Vagina (tissue), 2 donors: ENCODE results near the gene SHFL.

Experiments
- CTCF ChIP-seq, 3 experiments: fragments of 450-650 bp in 2 of 3; fragments of 200-600 bp in 1 of 3; sonication (generic) in 1 of 3; IDR thresholded peaks; one replicate each; pipeline ENCODE4 v1.5.1; 2017 to 2019; ENCODE audit warnings: antibody characterized with exemption in 3 of 3, mild to moderate bottlenecking in 2 of 3, moderate library complexity in 2 of 3
- POLR2A ChIP-seq, 2 donors: fragments of 450-650 bp; IDR thresholded peaks; one replicate each; pipeline ENCODE4 v1.6.1; 2017; ENCODE audit warnings: antibody characterized with exemption in 2 of 2, mild to moderate bottlenecking in 2 of 2, moderate library complexity in 2 of 2
- POLR2AphosphoS5 ChIP-seq, 2 donors: sonication (generic); formaldehyde crosslinking; IDR thresholded peaks; one replicate each; pipeline ENCODE4 v1.9.0; 2017; ENCODE audit warnings: antibody characterized with exemption in 2 of 2, mild to moderate bottlenecking in 2 of 2, low read depth in 1 of 2; ENCODE audit not compliant: insufficient read depth in 1 of 2

GRCh38 chr19:10104130-10104513 lies 18.0 kb downstream of the SHFL start:
- no peak for TF ChIP-seq CTCF (IDR thresholded peaks at IDR 0.05)
- TF ChIP-seq POLR2AphosphoS5 (IDR thresholded peaks at IDR 0.05; ENCODE audit: insufficient read depth in 1 of 2, low read depth in 1 of 2), result no peak
- no peak for TF ChIP-seq POLR2A (IDR thresholded peaks at IDR 0.05)
